Measurements from ENCODE around the gene CLEC4E. TPM values are rescaled to one million over a fixed set of nuclear protein-coding genes. Genes with fewer than 3 reads are reported as not detected.
"Not testable (repeated sequence)": the region's sequence is repeated elsewhere in the genome, so short reads cannot be mapped to it uniquely, and the experiment has no call there.

The CLEC4E gene, protein sequence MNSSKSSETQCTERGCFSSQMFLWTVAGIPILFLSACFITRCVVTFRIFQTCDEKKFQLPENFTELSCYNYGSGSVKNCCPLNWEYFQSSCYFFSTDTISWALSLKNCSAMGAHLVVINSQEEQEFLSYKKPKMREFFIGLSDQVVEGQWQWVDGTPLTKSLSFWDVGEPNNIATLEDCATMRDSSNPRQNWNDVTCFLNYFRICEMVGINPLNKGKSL
- not detected in 2 replicates for total RNA-seq (ENCODE audit: low replicate concordance)

GRCh38 chr12:8540831-8541230 is at the start of gene CLEC4E:
TSS of gene CLEC4E (minus strand) at chr12:8540905. CDS start at chr12:8540797, 108 bp downstream.
- H3K4me3 ChIP-seq (ENCODE audit: low read depth, low read length); DNase-seq (ENCODE audit: low read depth): not testable (repeated sequence)

GRCh38 chr12:8589679-8590078 is 49.0 kb upstream of the CLEC4E start:
- DNase-seq (ENCODE audit: low read depth) = no peak
- TF ChIP-seq CTCF (IDR thresholded peaks at IDR 0.05; ENCODE audit: insufficient read depth, low read length) = no peak
- H3K4me3 ChIP-seq (ENCODE audit: low read depth, low read length) = no peak overlapping the region

DNA sequence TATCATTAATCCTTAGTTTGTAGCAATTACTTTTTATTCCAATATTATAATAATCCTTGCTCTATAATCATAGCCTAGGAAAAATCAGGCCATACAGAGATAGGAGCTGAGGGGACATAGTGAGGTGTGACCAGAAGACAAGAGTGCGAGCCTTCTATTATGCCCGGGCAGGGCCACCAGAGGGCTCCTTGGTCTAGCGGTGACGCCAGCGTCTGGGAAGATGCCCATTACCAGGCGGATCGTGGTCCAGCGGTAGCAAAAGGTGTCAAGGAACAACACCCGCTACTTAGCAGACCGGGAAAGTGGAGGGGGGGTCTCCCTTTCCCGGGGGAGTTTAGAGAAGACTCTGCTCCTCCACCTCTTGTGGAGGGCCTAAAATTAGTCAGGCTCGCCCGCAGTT is 43.8 kb upstream of the CLEC4E start:
- H3K4me3 ChIP-seq (ENCODE audit: low read depth, low read length); DNase-seq (ENCODE audit: low read depth): not testable (repeated sequence)

DNA sequence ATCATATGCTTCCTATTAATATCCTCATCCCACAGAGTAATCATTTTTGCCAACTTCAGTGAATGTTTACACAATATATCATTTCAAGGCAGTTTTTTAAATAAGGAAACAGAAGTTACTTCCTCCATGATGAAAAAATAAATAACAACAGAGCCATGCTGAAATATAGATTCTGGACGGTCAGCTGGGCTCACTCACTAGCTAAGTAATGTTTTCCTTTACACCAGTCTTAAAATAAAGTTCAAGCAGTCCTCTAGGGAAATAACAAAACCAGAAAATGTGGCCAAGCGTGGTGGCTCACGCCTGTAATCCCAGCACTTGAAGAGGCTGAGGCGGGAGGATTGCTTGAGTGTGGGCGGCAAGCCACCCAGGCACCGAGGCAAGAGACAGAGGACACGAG is 43.3 kb upstream of the CLEC4E start:
- no peak for DNase-seq (ENCODE audit: low read depth)
- no peak overlapping the region for H3K4me3 ChIP-seq (ENCODE audit: low read depth, low read length)
- no peak for TF ChIP-seq CTCF (IDR thresholded peaks at IDR 0.05; ENCODE audit: insufficient read depth, low read length)

DNA sequence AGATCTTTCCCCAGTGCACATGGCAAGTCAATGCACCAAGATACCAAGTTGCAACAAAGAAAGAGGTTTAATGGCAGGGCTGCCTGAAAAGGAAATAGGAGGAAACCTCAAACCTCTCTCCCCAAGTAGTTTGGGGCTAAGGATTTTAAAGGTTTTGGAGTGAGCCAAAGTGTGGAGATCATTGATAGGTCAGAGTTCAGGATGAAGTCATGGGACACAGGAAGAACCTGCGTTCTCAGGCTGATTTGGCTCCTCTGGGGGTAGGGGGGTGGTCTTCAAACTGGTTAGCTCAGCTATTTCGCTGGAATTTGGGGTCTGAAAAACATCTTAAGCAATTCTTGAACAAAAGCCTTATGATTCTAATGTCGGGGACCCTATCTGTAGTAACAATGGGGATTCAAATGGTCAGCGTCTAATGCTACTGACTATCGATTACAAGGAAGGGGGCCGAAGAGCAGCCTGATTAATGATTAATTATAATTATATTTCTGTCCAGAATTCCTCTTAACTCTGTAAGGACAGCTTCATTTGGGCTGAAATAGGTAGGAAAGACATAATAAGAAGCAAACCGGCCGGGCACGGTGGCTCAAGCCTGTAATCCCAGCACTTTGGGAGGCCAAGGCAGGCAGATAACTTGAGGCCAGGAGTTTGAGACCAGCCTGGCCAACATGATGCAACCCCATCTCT is 40.5 kb upstream of the CLEC4E start:
- no peak overlapping the region for H3K4me3 ChIP-seq (ENCODE audit: low read depth, low read length)
- no peak for DNase-seq (ENCODE audit: low read depth)
- no peak for TF ChIP-seq CTCF (IDR thresholded peaks at IDR 0.05; ENCODE audit: insufficient read depth, low read length)

- no peak for DNase-seq (ENCODE audit: low read depth)
- H3K4me3 ChIP-seq (ENCODE audit: low read depth, low read length) = no peak overlapping the region
- TF ChIP-seq CTCF (IDR thresholded peaks at IDR 0.05; ENCODE audit: insufficient read depth, low read length) = no peak
These were observed 37.2 kb upstream of the CLEC4E start for GRCh38 chr12:8577879-8578278.

- H3K4me3 ChIP-seq (ENCODE audit: low read depth, low read length) = no peak overlapping the region
- DNase-seq (ENCODE audit: low read depth) = no peak
- TF ChIP-seq CTCF (IDR thresholded peaks at IDR 0.05; ENCODE audit: insufficient read depth, low read length) = no peak
These were observed 31.8 kb upstream of the CLEC4E start for GRCh38 chr12:8572507-8572906.

DNA sequence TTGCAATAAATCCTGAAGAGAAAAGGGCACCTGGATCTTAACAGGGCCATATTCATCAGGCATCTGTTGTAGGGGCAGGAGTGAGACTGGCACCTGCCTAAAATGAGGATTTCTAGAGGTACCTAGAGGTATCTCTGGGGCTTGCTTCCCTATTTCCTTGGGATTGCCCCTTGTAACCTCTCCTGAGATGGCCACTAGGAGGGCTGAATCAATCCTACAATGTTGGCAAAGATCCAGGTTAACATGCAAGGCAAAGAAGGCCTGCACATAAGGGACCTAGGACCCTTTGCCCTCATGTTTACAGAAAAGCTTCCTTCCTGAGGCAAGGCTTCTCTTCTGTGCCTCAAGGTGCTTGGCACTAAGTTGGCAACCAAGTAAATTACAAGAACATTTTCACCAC is 25.8 kb upstream of the CLEC4E start:
- H3K4me3 ChIP-seq (ENCODE audit: low read depth, low read length) = no peak overlapping the region
- TF ChIP-seq CTCF (IDR thresholded peaks at IDR 0.05; ENCODE audit: insufficient read depth, low read length) = peak; percentile 2
- DNase-seq (ENCODE audit: low read depth) = no peak

- not testable (repeated sequence) for H3K4me3 ChIP-seq (ENCODE audit: low read depth, low read length); DNase-seq (ENCODE audit: low read depth)
These were observed 25.3 kb upstream of the CLEC4E start for GRCh38 chr12:8566052-8566451.
